CD4-positive, alpha-beta memory T cell (primary cell): ENCODE data around the gene CCR2. TPM values are rescaled to one million over a fixed set of nuclear protein-coding genes. Genes with fewer than 3 reads are reported as not detected.

Experiments used
- CTCF ChIA-PET: fragments of 350-600 bp; sonication (Branson Sonifier 250); formaldehyde crosslinking; loops from one replicate; lab custom pipeline; 2021; ENCODE audit warnings: inconsistent platforms; ENCODE audit not compliant: partially characterized antibody; lab: Charles Lee
- POLR2A ChIA-PET: fragments of 350-600 bp; sonication (Branson Sonifier 250); formaldehyde crosslinking; loops from one replicate; lab custom pipeline; 2021; ENCODE audit not compliant: partially characterized antibody; lab: Charles Lee
- DNase-seq, 5 donors: peaks; one replicate each; pipeline versions ENCODE4 v3.0.0 to v3.0.0-alpha.2; 2020 to 2022; ENCODE audit warnings: mixed read lengths in 1 of 5
- H3K27ac ChIP-seq: one replicate; pipeline ENCODE4 v1.7.0; 2013; ENCODE audit warnings: low read depth, low read length
- H3K27me3 ChIP-seq: 2 replicates; pipeline ENCODE4 v1.7.0; 2013; ENCODE audit warnings: mild to moderate bottlenecking, low read length, moderate library complexity; ENCODE audit not compliant: insufficient read depth
- H3K36me3 ChIP-seq: 2 replicates; pipeline ENCODE4 v1.7.0; 2013; ENCODE audit warnings: mild to moderate bottlenecking, low read length, moderate library complexity; ENCODE audit not compliant: insufficient read depth
- H3K4me1 ChIP-seq: 2 replicates; pipeline ENCODE4 v1.7.0; 2013; ENCODE audit warnings: mild to moderate bottlenecking, low read length, moderate library complexity; ENCODE audit not compliant: insufficient read depth
- H3K4me3 ChIP-seq, 2 donors: one replicate each; pipeline ENCODE4 v1.7.0; 2013; ENCODE audit warnings: low read length in 2 of 2, mild to moderate bottlenecking in 1 of 2
- H3K9me3 ChIP-seq, 2 donors: one replicate each; pipeline ENCODE4 v1.7.0; 2013; ENCODE audit warnings: low read length in 2 of 2, control low read depth in 1 of 2; ENCODE audit not compliant: control insufficient read depth in 1 of 2
- H3K27ac Mint-ChIP-seq, 7 donors: one replicate each; pipeline ENCODE4 v1.8.0; 2020 to 2021; ENCODE audit warnings: mixed read lengths in 7 of 7, mild to moderate bottlenecking in 6 of 7, inconsistent platforms in 3 of 7, moderate library complexity in 3 of 7
- H3K27me3 Mint-ChIP-seq, 2 donors: one replicate each; pipeline ENCODE4 v1.8.0; 2020 to 2021; ENCODE audit warnings: mixed read lengths in 2 of 2
- H3K36me3 Mint-ChIP-seq, 2 donors: one replicate each; pipeline ENCODE4 v1.8.0; 2020 to 2021; ENCODE audit warnings: mixed read lengths in 2 of 2, inconsistent platforms in 1 of 2, mild to moderate bottlenecking in 1 of 2
- H3K4me1 Mint-ChIP-seq, 4 donors: one replicate each; pipeline ENCODE4 v1.8.0; 2020 to 2021; ENCODE audit warnings: mixed read lengths in 4 of 4, mild to moderate bottlenecking in 1 of 4
- H3K4me3 Mint-ChIP-seq, 8 donors: one replicate each; pipeline ENCODE4 v1.8.0; 2020 to 2021; ENCODE audit warnings: mixed read lengths in 8 of 8, mild to moderate bottlenecking in 7 of 8, moderate library complexity in 6 of 8, inconsistent platforms in 3 of 8
- H3K9me3 Mint-ChIP-seq, 8 donors: one replicate each; pipeline ENCODE4 v1.8.0; 2020 to 2021; ENCODE audit warnings: mixed read lengths in 8 of 8, mild to moderate bottlenecking in 5 of 8, inconsistent platforms in 3 of 8, moderate library complexity in 1 of 8
- intact Hi-C: fragments of 100-400 bp; cut with micrococcal nuclease; formaldehyde crosslinking; loops from one replicate; pipeline ENCODE4 v1.15.1; 2023
- polyA plus RNA-seq, 2 donors: library from polyadenylated mRNA; unstranded; fragments of 300-500 nt; fragmentation: Illumina TruSeq; gene quantifications; one replicate each; pipeline ENCODE4 v1.2.3, GENCODE V29; 2021
- total RNA-seq, 2 experiments: library from RNA; stranded (reverse); gene quantifications; one replicate each; pipeline ENCODE4 v1.2.3, GENCODE V29; 2021

Gene CCR2
- total and polyA plus RNA-seq, 4 experiments from 2014 or later, result 16.3 to 64.7 (median 29.0) TPM

DNA sequence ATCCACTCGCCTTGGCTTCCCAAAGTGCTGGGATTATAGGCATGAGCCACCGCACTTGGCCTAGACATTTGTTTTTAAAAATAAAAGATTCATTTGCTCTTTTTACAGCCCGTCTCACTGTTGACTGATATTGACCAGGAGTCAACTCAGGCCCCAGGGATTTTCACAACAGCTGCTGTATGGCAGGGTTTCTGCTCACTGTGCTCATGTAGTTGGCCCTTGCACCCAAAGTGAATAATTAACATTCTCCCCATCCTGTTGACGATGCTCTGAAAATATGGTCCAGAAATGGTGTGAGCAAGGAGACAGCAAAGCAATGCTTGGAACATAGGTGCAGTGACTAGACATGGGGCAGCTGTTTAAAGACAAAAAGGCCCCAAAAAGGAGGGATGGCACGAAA lies 13.9 kb downstream of the CCR2 start:
- POLR2A ChIA-PET, result interaction anchor here (1.1 to 7.4 kb wide), 14 partner anchors 13 to 429 kb away, joined by 3 to 109 read pairs (median 13); partner anchors contain the start of genes CCR2 and CXCR6
- H3K27ac ChIP-seq, result no peak overlapping the region
- H3K4me3 Mint-ChIP-seq, result peak overlapping the region in 4 of 8 donors; percentile 57 to 77 (median 74)

DNA sequence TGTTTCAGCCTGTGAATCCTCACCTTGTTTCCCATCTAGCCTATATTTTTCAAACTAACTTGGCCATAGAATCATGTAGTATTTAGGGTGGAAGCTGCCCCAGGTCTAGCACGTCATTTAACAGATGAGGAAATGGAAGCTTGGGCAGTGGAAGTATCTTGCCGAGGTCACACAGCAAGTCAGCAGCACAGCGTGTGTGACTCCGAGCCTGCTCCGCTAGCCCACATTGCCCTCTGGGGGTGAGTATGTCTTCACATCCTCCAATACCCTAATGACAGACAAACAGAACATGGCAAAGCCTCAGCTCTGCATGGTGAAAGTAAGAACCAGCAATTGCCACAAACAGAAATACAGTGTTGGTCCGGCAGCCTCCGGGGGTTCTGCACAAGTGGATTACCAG lies 14.7 kb downstream of the CCR2 start:
- Histone ChIP-seq H3K9me3 (no peaks in the 10 kb centered on the region), H3K36me3 (no peaks in the 10 kb centered on the region), H3K4me1 (peaks cover 63% of the 10 kb centered on the region), H3K27ac (peak overlapping the region; percentile 52), H3K27me3 (no peaks in the 10 kb centered on the region), H3K4me3 (no peak overlapping the region)
- Mint-ChIP-seq H3K4me1 (peaks cover 42 to 82% (median 67%) of the 10 kb centered on the region in 4 donors), H3K9me3 (no peaks in the 10 kb centered on the region), H3K27me3 (no peaks in the 10 kb centered on the region), H3K27ac (peak overlapping the region; percentile 57 to 95 (median 83)), H3K4me3 (peak overlapping the region in 7 of 8 donors; percentile 62 to 80 (median 73)), H3K36me3 (peaks cover 0 to 10% of the 10 kb centered on the region in 2 donors)
- peak; percentile 71 to 81 (median 75) for DNase-seq
- intact Hi-C loops, result loop anchor here (1.0 to 2.0 kb wide), 3 partner anchors 20 to 430 kb away; no protein-coding TSS in a partner anchor
- CTCF ChIA-PET, result interaction anchor here (0.6 to 13.1 kb wide), 37 partner anchors 9 to 1248 kb away, joined by 3 to 275 read pairs (median 6); partner anchors contain the start of genes CCR1, CCR2 and CXCR6
- POLR2A ChIA-PET, result interaction anchor here (0.9 to 7.4 kb wide), 20 partner anchors 9 to 430 kb away, joined by 3 to 109 read pairs (median 11); partner anchors contain the start of genes CCR1, CCR2 and CXCR6

More for the DNA sequence above, 13.9 kb downstream of the CCR2 start:
- H3K4me1 ChIP-seq, result peaks cover 55% of the 10 kb centered on the region
- intact Hi-C loops, result loop anchor here (1.0 to 2.0 kb wide), 3 partner anchors 19 to 429 kb away; no protein-coding TSS in a partner anchor
- no peaks in the 10 kb centered on the region for H3K27me3 Mint-ChIP-seq
- no peaks in the 10 kb centered on the region for H3K36me3 ChIP-seq
- no peaks in the 10 kb centered on the region for H3K27me3 ChIP-seq
- CTCF ChIA-PET, result interaction anchor here (0.6 to 13.1 kb wide), 31 partner anchors 8 to 428 kb away, joined by 3 to 275 read pairs (median 14); partner anchors contain the start of genes CCR1, CCR2 and CXCR6
- no peaks in the 10 kb centered on the region for H3K9me3 ChIP-seq
- no peak overlapping the region for H3K4me3 ChIP-seq
- no peak for DNase-seq
- H3K36me3 Mint-ChIP-seq, result peaks cover 0 to 3% of the 10 kb centered on the region in 2 donors
- H3K27ac Mint-ChIP-seq, result peak overlapping the region in 6 of 7 donors; percentile 71 to 95 (median 84)
- H3K9me3 Mint-ChIP-seq, result no peaks in the 10 kb centered on the region
- peaks cover 37 to 80% (median 62%) of the 10 kb centered on the region in 4 donors for H3K4me1 Mint-ChIP-seq

DNA sequence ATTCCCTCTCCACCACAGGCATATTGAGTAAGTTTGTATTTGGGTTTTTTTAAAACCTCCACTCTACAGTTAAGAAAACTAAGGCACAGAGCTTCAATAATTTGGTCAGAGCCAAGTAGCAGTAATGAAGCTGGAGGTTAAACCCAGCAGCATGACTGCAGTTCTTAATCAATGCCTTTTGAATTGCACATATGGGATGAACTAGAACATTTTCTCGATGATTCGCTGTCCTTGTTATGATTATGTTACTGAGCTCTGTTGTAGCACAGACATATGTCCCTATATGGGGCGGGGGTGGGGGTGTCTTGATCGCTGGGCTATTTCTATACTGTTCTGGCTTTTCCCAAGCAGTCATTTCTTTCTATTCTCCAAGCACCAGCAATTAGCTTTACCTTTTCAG lies 15.2 kb downstream of the CCR2 start:
- peaks cover 69% of the 10 kb centered on the region for H3K4me1 ChIP-seq
- peaks cover 0 to 10% of the 10 kb centered on the region in 2 donors for H3K36me3 Mint-ChIP-seq
- H3K36me3 ChIP-seq, result no peaks in the 10 kb centered on the region
- no peak for DNase-seq
- H3K27me3 Mint-ChIP-seq, result no peaks in the 10 kb centered on the region
- H3K4me3 ChIP-seq, result peak overlapping the region in 1 of 2 donors; percentile 17
- peak overlapping the region; percentile 52 for H3K27ac ChIP-seq
- intact Hi-C loops, result loop anchor here (2.0 kb wide), 2 partner anchors 20 to 430 kb away; no protein-coding TSS in a partner anchor
- no peaks in the 10 kb centered on the region for H3K9me3 ChIP-seq
- peaks cover 43 to 82% (median 69%) of the 10 kb centered on the region in 4 donors for H3K4me1 Mint-ChIP-seq
- H3K9me3 Mint-ChIP-seq, result no peaks in the 10 kb centered on the region
- H3K27me3 ChIP-seq, result no peaks in the 10 kb centered on the region
- H3K4me3 Mint-ChIP-seq, result peak overlapping the region in 6 of 8 donors; percentile 46 to 84 (median 71)
- ChIA-PET POLR2A (interaction anchor here (0.7 to 7.4 kb wide), 23 partner anchors 9 to 431 kb away, joined by 3 to 109 read pairs (median 11); partner anchors contain the start of genes CCR1, CCR2 and CXCR6), CTCF (interaction anchor here (0.6 to 13.1 kb wide), 36 partner anchors 9 to 1249 kb away, joined by 3 to 275 read pairs (median 10); partner anchors contain the start of genes CCR1, CCR2 and CXCR6)
- H3K27ac Mint-ChIP-seq, result peak overlapping the region; percentile 81 to 93 (median 85)

DNA sequence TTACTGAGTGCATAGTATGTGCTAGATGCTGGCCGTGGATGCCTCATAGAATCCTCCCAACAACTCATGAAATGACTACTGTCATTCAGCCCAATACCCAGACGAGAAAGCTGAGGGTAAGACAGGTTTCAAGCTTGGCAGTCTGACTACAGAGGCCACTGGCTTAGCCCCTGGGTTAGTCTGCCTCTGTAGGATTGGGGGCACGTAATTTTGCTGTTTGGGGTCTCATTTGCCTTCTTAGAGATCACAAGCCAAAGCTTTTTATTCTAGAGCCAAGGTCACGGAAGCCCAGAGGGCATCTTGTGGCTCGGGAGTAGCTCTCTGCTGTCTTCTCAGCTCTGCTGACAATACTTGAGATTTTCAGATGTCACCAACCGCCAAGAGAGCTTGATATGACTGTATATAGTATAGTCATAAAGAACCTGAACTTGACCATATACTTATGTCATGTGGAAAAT lies 15.8 kb downstream of the CCR2 start:
- ChIA-PET CTCF (interaction anchor here (0.8 to 13.1 kb wide), 35 partner anchors 8 to 537 kb away, joined by 3 to 275 read pairs (median 13); partner anchors contain the start of genes CCR1, CCR2 and CXCR6), POLR2A (interaction anchor here (0.7 to 7.4 kb wide), 26 partner anchors 8 to 429 kb away, joined by 3 to 109 read pairs (median 9); partner anchors contain the start of genes CCR1, CCR2 and CXCR6)
- peak overlapping the region; percentile 52 for H3K27ac ChIP-seq
- H3K9me3 Mint-ChIP-seq, result peaks cover 0 to 2% (median 0%) of the 10 kb centered on the region in 8 donors
- H3K9me3 ChIP-seq, result no peaks in the 10 kb centered on the region
- no peaks in the 10 kb centered on the region for H3K27me3 ChIP-seq
- no peak for DNase-seq
- intact Hi-C loops, result loop anchor here (2.0 to 10.0 kb wide), 4 partner anchors 21 to 605 kb away; no protein-coding TSS in a partner anchor
- no peaks in the 10 kb centered on the region for H3K36me3 ChIP-seq
- peak overlapping the region; percentile 81 to 93 (median 85) for H3K27ac Mint-ChIP-seq
- peaks cover 74% of the 10 kb centered on the region for H3K4me1 ChIP-seq
- H3K36me3 Mint-ChIP-seq, result peaks cover 0 to 14% of the 10 kb centered on the region in 2 donors
- peak overlapping the region; percentile 16 to 84 (median 65) for H3K4me3 Mint-ChIP-seq
- H3K4me3 ChIP-seq, result peak overlapping the region in 1 of 2 donors; percentile 17
- peaks cover 48 to 87% (median 73%) of the 10 kb centered on the region in 4 donors for H3K4me1 Mint-ChIP-seq
- no peaks in the 10 kb centered on the region for H3K27me3 Mint-ChIP-seq

DNA sequence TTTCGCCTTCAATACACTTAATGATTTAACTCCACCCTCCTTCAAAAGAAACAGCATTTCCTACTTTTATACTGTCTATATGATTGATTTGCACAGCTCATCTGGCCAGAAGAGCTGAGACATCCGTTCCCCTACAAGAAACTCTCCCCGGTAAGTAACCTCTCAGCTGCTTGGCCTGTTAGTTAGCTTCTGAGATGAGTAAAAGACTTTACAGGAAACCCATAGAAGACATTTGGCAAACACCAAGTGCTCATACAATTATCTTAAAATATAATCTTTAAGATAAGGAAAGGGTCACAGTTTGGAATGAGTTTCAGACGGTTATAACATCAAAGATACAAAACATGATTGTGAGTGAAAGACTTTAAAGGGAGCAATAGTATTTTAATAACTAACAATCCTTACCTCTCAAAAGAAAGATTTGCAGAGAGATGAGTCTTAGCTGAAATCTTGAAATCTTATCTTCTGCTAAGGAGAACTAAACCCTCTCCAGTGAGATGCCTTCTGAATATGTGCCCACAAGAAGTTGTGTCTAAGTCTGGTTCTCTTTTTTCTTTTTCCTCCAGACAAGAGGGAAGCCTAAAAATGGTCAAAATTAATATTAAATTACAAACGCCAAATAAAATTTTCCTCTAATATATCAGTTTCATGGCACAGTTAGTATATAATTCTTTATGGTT lies 17.1 kb downstream of the CCR2 start, which contains the start of gene CCR5:
Gene CCR5, plus strand, starts transcription at position 108 of the 680 bp plus-strand sequence. CDS start 1,957 bp downstream, outside the sequence.
- H3K36me3 ChIP-seq, result no peaks in the 10 kb centered on the region
- H3K36me3 Mint-ChIP-seq, result peaks cover 0 to 14% of the 10 kb centered on the region in 2 donors
- H3K9me3 ChIP-seq, result no peaks in the 10 kb centered on the region
- H3K27me3 Mint-ChIP-seq, result no peaks in the 10 kb centered on the region
- peaks cover 0 to 2% (median 0%) of the 10 kb centered on the region in 8 donors for H3K9me3 Mint-ChIP-seq
- peak within 1 kb of the TSS; percentile 81 to 93 (median 85) for H3K27ac Mint-ChIP-seq
- ChIA-PET CTCF (interaction anchor here (0.5 to 13.1 kb wide), 22 partner anchors 7 to 432 kb away, joined by 3 to 275 read pairs (median 30); partner anchors contain the start of genes CCR1, CCR2 and CXCR6), POLR2A (interaction anchor here (0.9 to 7.4 kb wide), 19 partner anchors 11 to 431 kb away, joined by 3 to 109 read pairs (median 7); partner anchors contain the start of genes CCR2 and CXCR6)
- H3K4me1 Mint-ChIP-seq, result peaks cover 60 to 96% (median 81%) of the 10 kb centered on the region in 4 donors
- H3K4me3 ChIP-seq, result peak within 1 kb of the TSS; percentile 12 to 45
- intact Hi-C loops, result loop anchor here (2.0 to 10.0 kb wide), 2 partner anchors 188 to 606 kb away; no protein-coding TSS in a partner anchor
- DNase-seq, result peak; percentile 45 to 67 (median 50)
- H3K4me3 Mint-ChIP-seq, result peak within 1 kb of the TSS; percentile 67 to 85 (median 80)
- peaks cover 87% of the 10 kb centered on the region for H3K4me1 ChIP-seq
- H3K27ac ChIP-seq, result peak within 1 kb of the TSS; percentile 52
- H3K27me3 ChIP-seq, result no peaks in the 10 kb centered on the region
